ENCODE measurements around the gene GSE1.

GSE1 gene

GRCh38 chr16:85650844-85651628 lies 37.9 kb downstream of the GSE1 start:
- DNase-seq, result no peak

- no peak for DNase-seq
Observed at GRCh38 chr16:85651629-85652430, 38.7 kb downstream of the GSE1 start.

GRCh38 chr16:85652431-85653221 lies 39.5 kb downstream of the GSE1 start:
- DNase-seq, result no peak

GRCh38 chr16:85653290-85653891 lies 40.3 kb downstream of the GSE1 start:
- DNase-seq, result no peak

GRCh38 chr16:85654251-85655095 lies 41.4 kb downstream of the GSE1 start:
- no peak for DNase-seq

GRCh38 chr16:85655216-85656129 lies 42.4 kb downstream of the GSE1 start:
- no peak for DNase-seq

GRCh38 chr16:85656351-85657266 lies 43.5 kb downstream of the GSE1 start:
- DNase-seq, result no peak

GRCh38 chr16:85657267-85657650 lies 44.1 kb downstream of the GSE1 start:
- DNase-seq, result no peak

GRCh38 chr16:85657996-85658395 lies 44.9 kb downstream of the GSE1 start:
- no peak for DNase-seq

GRCh38 chr16:85658504-85659326 lies 45.6 kb downstream of the GSE1 start:
- no peak for DNase-seq

- no peak for DNase-seq
Observed at GRCh38 chr16:85659336-85659735, 46.2 kb downstream of the GSE1 start.

GRCh38 chr16:85659805-85660511 lies 46.8 kb downstream of the GSE1 start:
- peak; percentile 32 to 47 for DNase-seq

- no peak for DNase-seq
Observed at GRCh38 chr16:85660843-85661739, 48.0 kb downstream of the GSE1 start.

- DNase-seq, result no peak
Observed at GRCh38 chr16:85661740-85662481, 48.8 kb downstream of the GSE1 start.

GRCh38 chr16:85662482-85662812 lies 49.3 kb downstream of the GSE1 start:
- no peak for DNase-seq

Data from activated CD4-positive, alpha-beta T cell treated with anti-CD3 and anti-CD28 coated beads for 4 hours (primary cell).